ENCODE data around the gene RUVBL1.
A peak's percentile ranks its signal among the peaks of the same experiment; 100 is the strongest.

Gene RUVBL1

GRCh38 chr3:128152419-128153155 lies 29.0 kb upstream of the RUVBL1 start:
- ATAC-seq = peak; percentile 75

GRCh38 chr3:128151758-128152274 lies 28.2 kb upstream of the RUVBL1 start:
- no peak for TF ChIP-seq ZFP3 (CRISPR knock-in tag; IDR thresholded peaks at IDR 0.05)
- no peak for TF ChIP-seq ZC3H10 (CRISPR knock-in tag; IDR thresholded peaks at IDR 0.05)
- TF ChIP-seq TSHZ2 (CRISPR knock-in tag; IDR thresholded peaks at IDR 0.05) = no peak
- no peak for TF ChIP-seq CREB5 (CRISPR knock-in tag; IDR thresholded peaks at IDR 0.05; ENCODE audit: low read depth)
- no peak for TF ChIP-seq POU6F1 (CRISPR knock-in tag; IDR thresholded peaks at IDR 0.05; ENCODE audit: borderline replicate concordance, low read depth)
- no peak for ATAC-seq

More at GRCh38 chr3:128152419-128153155, 29.0 kb upstream of the RUVBL1 start:
- no peak for TF ChIP-seq CSDC2 (CRISPR knock-in tag; IDR thresholded peaks at IDR 0.05)
- TF ChIP-seq OSR1 (CRISPR knock-in tag; IDR thresholded peaks at IDR 0.05) = no peak
- no peak for TF ChIP-seq ZFP30 (CRISPR knock-in tag; IDR thresholded peaks at IDR 0.05)
- TF ChIP-seq BACH2 (CRISPR knock-in tag; IDR thresholded peaks at IDR 0.05; ENCODE audit: borderline replicate concordance) = no peak
- no peak for TF ChIP-seq SNAI2 (CRISPR knock-in tag; IDR thresholded peaks at IDR 0.05)
- no peak for TF ChIP-seq TSHZ2 (CRISPR knock-in tag; IDR thresholded peaks at IDR 0.05)
- no peak for TF ChIP-seq TCF4 (CRISPR knock-in tag; IDR thresholded peaks at IDR 0.05; ENCODE audit: borderline replicate concordance)

GRCh38 chr3:128149650-128150049 lies 26.0 kb upstream of the RUVBL1 start:
- ATAC-seq = no peak

More at GRCh38 chr3:128149650-128150049, 26.0 kb upstream of the RUVBL1 start:
- TF ChIP-seq SNAI2 (CRISPR knock-in tag; IDR thresholded peaks at IDR 0.05) (no peak), TCF4 (CRISPR knock-in tag; IDR thresholded peaks at IDR 0.05; ENCODE audit: borderline replicate concordance) (no peak), POU6F1 (CRISPR knock-in tag; IDR thresholded peaks at IDR 0.05; ENCODE audit: borderline replicate concordance, low read depth) (no peak), CREB5 (CRISPR knock-in tag; IDR thresholded peaks at IDR 0.05; ENCODE audit: low read depth) (no peak)

All from SK-N-SH treated with all-trans-retinoic acid at 6 μM for 48 hours (cell line).